ENCODE measurements around the gene MBOAT2. TPM values are rescaled to one million over a fixed set of nuclear protein-coding genes. Genes with fewer than 3 reads are reported as not detected.
A peak's percentile ranks its signal among the peaks of the same experiment; 100 is the strongest.
"Not testable (repeated sequence)": the region's sequence is repeated elsewhere in the genome, so short reads cannot be mapped to it uniquely, and the experiment has no call there.

Gene MBOAT2
- total RNA-seq, 6 donors from 2014 or later: 18.8 to 39.2 (median 24.1) TPM

- Histone ChIP-seq H3K27me3 (no peaks in the 10 kb centered on the region), H3K4me3 (no peak overlapping the region), H3K9me3 (no peaks in the 10 kb centered on the region), H3K4me1 (peaks cover 0 to 7% (median 3%) of the 10 kb centered on the region in 4 donors), H3K36me3 (no peaks in the 10 kb centered on the region), H3K27ac (no peak overlapping the region)
- TF ChIP-seq POLR2AphosphoS5 (IDR thresholded peaks at IDR 0.05): no peak
- no peak for TF ChIP-seq EP300 (IDR thresholded peaks at IDR 0.05)
- no peak for TF ChIP-seq POLR2A (IDR thresholded peaks at IDR 0.05)
- TF ChIP-seq CTCF (IDR thresholded peaks at IDR 0.05): no peak
- DNase-seq (no peak), ATAC-seq (ENCODE audit: low FRiP score in 2 of 2) (no peak)
- 72 to 91% methylated on average over 4 of the region's 4 CpGs for WGBS, 2 donors
Measured at GRCh38 chr2:8977758-8978157, 25.7 kb downstream of the MBOAT2 start.

- no peaks in the 10 kb centered on the region for H3K27me3 ChIP-seq
- WGBS, 2 donors: 34 to 45% methylated on average over 8 of the region's 8 CpGs
- no peaks in the 10 kb centered on the region for H3K36me3 ChIP-seq
- H3K4me1 ChIP-seq: peaks cover 0 to 7% (median 3%) of the 10 kb centered on the region in 4 donors
- H3K4me3 ChIP-seq: no peak overlapping the region
- no peak for TF ChIP-seq POLR2AphosphoS5 (IDR thresholded peaks at IDR 0.05)
- no peak for TF ChIP-seq CTCF (IDR thresholded peaks at IDR 0.05)
- TF ChIP-seq POLR2A (IDR thresholded peaks at IDR 0.05): no peak
- no peak for TF ChIP-seq EP300 (IDR thresholded peaks at IDR 0.05)
- no peaks in the 10 kb centered on the region for H3K9me3 ChIP-seq
- DNase-seq (no peak), ATAC-seq (ENCODE audit: low FRiP score in 2 of 2) (peak in 1 of 2 donors; percentile 28)
- peak overlapping the region in 2 of 4 donors; percentile 18 to 33 for H3K27ac ChIP-seq
Measured at GRCh38 chr2:8976442-8977259, 26.8 kb downstream of the MBOAT2 start.

DNA sequence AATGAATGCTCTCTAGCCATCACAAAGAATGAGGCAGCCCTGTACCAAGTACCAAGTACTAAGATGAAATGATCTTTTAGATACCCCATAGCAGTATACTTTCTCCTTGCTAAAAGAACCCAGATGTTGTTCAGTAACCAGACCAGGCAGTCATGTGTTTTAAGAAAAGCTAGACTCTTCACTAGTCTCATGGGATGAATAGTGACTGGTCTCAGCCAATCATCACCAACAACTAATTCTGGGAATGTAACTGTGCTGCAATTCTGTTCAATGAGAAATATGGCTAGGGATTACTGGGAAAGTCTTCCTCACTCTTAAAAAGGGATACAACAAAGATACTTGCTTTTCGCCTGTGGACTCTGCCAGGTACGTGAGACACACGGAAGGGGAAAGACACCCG, 29.5 kb downstream of the MBOAT2 start:
- no peak for ATAC-seq (ENCODE audit: low FRiP score in 2 of 2)
- H3K27me3 ChIP-seq: no peaks in the 10 kb centered on the region
- peaks cover 0 to 7% (median 3%) of the 10 kb centered on the region in 4 donors for H3K4me1 ChIP-seq
- H3K27ac ChIP-seq: no peak overlapping the region
- no peaks in the 10 kb centered on the region for H3K36me3 ChIP-seq
- H3K4me3 ChIP-seq: no peak overlapping the region
- DNase-seq: no peak
- no peaks in the 10 kb centered on the region for H3K9me3 ChIP-seq
- WGBS, 2 donors: 94% methylated on average over 4 of the region's 4 CpGs
- TF ChIP-seq POLR2A (IDR thresholded peaks at IDR 0.05): no peak
- no peak for TF ChIP-seq EP300 (IDR thresholded peaks at IDR 0.05)
- TF ChIP-seq POLR2AphosphoS5 (IDR thresholded peaks at IDR 0.05): no peak
- no peak for TF ChIP-seq CTCF (IDR thresholded peaks at IDR 0.05)

DNA sequence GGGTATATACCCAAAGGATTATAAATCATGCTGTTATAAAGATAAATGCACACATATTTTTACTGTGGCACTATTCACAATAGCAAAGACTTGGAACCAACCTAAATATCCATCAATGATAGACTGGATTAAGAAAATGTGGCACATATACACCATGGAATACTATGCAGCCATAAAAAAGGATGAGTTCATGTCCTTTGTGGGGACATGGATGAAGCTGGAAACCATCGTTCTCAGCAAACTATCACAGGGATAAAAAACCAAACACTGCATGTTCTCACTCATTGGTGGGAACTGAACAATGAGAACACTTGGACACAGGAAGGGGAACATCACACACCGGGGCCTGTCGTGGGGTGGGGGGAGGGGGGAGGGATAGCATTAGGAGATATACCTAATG, 30.5 kb downstream of the MBOAT2 start:
- WGBS, 2 donors: 80 to 94% methylated on average over 3 of the region's 3 CpGs
- not testable (repeated sequence) for ATAC-seq (ENCODE audit: low FRiP score in 2 of 2); H3K27me3 ChIP-seq; H3K4me1 ChIP-seq; H3K9me3 ChIP-seq; DNase-seq; H3K27ac ChIP-seq; H3K4me3 ChIP-seq; H3K36me3 ChIP-seq

DNA sequence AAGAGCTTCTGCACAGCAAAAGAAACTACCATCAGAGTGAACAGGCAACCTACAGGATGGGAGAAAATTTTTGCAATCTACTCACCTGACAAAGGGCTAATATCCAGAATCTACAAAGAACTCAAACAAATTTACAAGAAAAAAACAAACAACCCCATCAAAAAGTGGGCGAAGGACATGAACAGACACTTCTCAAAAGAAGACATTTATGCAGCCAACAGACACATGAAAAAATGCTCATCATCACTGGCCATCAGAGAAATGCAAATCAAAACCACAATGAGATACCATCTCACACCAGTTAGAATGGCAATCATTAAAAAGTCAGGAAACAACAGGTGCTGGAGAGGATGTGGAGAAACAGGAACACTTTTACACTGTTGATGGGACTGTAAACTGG, 30.9 kb downstream of the MBOAT2 start:
- not testable (repeated sequence) for H3K4me3 ChIP-seq; H3K27ac ChIP-seq; H3K9me3 ChIP-seq; ATAC-seq (ENCODE audit: low FRiP score in 2 of 2); H3K36me3 ChIP-seq; H3K27me3 ChIP-seq; DNase-seq; H3K4me1 ChIP-seq
- WGBS, 2 donors: no CpG with 5 or more reads among the region's 1 CpG

DNA sequence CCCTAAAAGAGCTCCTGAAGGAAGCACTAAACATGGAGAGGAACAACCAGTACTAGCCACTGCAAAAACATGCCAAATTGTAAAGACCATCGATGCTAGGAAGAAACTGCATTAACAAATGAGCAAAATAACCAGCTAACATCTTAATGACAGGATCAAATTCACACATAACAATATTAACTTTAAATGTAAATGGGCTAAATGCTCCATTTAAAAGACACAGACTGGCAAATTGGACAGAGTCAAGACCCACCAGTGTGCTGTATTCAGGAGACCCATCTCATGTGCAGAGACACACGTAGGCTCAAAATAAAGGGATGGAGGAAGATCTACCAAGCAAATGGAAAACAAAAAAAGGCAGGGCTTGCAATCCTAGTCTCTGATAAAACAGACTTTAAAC, 34.1 kb downstream of the MBOAT2 start:
- H3K4me3 ChIP-seq; H3K27me3 ChIP-seq; H3K36me3 ChIP-seq; ATAC-seq (ENCODE audit: low FRiP score in 2 of 2); H3K4me1 ChIP-seq; H3K9me3 ChIP-seq; DNase-seq; H3K27ac ChIP-seq: not testable (repeated sequence)
- WGBS, 2 donors: 97 to 100% methylated on average over 2 of the region's 2 CpGs
